OCI-LY1 (cell line): ENCODE results near the gene PXDC1.

Source experiments
- CTCF ChIP-seq: fragments of 200-600 bp; sonication (generic), shearing (Covaris generic); IDR thresholded peaks from 2 replicates; pipeline ENCODE4 v1.5.1; 2017; ENCODE audit warnings: mild to moderate bottlenecking, antibody characterized with exemption, low read length, moderate library complexity, mixed read lengths
- EZH2 ChIP-seq: fragments of 200-600 bp; sonication (generic), shearing (Covaris generic); IDR thresholded peaks from 2 replicates; pipeline ENCODE4 v1.8.0; 2017; ENCODE audit warnings: borderline replicate concordance, mixed run types, mild to moderate bottlenecking, antibody characterized with exemption, low read length, moderate library complexity, mixed read lengths

- TF ChIP-seq CTCF, result no peak
- no peak for TF ChIP-seq EZH2
Observed at GRCh38 chr6:3771407-3772011, 20.0 kb upstream of the PXDC1 start.
